Muscle of back (tissue), 11 donors: ENCODE data around the gene IL4I1. TPM values are rescaled to one million over a fixed set of nuclear protein-coding genes. Genes with fewer than 3 reads are reported as not detected.

Source experiments
- DNase-seq, 3 donors: peaks; one replicate each; pipeline versions ENCODE4 v3.0.0 to v3.0.0-alpha.2; 2013
- polyA plus RNA-seq, 10 donors: library from polyadenylated mRNA; unstranded; fragments of 120-200 nt; gene quantifications; one replicate each; pipeline ENCODE4 v1.2.1, GENCODE V29; 2013; ENCODE audit not compliant: insufficient read length in 10 of 10

The IL4I1 gene
- polyA plus RNA-seq, 10 donors, result 0.46 to 1.2 (median 0.81) TPM

DNA sequence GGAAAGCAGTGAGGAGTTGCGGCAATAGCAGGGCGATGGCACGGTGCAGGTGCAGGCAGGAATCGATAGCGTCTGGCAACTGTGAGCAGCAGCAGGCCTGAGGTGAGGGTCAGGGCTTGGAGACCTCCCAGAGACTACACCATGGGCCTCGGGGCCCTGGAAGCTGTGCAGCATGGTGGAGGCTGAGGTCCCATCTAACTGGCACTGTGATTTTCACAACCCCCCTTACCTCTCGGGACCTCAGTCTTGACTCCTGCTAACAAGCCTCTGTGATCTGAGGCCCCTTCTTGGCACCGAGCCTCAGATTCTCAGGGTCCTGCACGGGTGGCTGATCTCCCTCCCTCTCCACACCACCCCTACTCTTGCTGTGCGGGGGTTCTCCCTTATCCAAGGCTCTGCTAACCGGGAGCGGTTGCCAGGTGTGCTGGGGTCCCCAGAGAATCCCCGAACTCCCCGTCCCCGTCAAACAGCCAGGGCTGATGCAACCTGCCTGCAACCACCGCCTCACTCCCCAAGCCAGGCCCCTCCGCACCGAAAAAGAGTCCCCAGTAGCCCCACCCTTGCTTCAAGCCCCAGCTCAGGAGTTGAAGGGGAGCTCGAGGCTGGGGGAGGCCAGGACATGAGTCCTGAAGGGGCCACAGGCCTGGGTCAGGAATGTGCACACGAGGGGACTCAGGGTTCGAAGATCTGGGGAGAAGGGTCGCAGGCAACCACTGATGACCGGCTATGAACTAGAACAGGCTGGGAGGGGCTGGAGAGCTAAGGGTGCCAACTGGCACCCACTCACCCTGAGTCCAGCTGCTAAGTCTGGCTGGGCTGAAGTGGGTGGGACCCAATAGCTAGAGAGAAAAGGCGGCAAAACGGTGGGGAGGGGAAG, 27.6 kb upstream of the IL4I1 start:
- DNase-seq, result peak in 2 of 3 donors; percentile 13 to 54

DNA sequence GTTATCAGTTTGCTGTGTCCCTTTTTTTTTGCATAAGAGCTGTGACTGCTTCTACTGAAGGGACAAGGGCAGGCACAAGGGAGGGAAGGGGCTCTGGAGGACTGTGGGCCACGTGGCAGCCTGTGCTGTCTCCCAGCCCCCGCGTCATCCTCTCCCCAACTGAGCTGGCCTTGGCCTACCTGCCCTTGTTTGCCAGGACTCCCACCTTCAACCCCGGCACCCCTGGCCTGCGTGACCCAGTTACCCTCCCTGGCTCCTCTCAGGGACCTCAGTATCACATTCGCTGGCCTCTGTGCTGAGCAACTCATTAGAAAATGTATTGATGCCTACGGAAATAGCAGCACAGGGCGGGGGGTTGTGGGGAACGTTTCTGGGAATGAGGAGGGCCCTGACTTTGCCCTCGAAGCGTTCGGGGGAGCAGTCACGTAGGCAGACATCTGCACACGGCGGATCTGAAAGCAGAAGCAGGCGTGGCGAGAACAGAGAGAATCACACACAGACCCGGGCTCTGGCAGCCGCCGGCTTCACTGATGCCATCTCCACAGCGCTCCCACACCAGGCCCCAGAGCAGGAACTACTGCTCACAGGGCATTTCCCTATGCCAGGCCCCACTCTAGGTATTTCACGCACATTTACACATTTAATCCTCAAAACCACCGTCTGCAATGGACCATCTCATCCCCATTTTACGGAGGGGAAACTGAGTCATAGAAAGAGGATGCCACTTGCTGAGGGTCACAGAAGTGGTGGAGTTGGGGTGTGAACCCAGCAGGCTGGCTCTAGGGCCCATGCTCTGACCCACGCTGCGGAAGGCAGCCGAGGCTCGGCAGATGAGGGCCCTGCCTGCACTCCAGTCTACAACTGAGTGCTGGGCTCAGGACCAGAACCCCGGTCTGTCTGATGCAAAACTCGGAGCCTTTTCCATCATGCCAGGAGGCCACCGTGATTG, 26.6 kb upstream of the IL4I1 start:
- no peak for DNase-seq

DNA sequence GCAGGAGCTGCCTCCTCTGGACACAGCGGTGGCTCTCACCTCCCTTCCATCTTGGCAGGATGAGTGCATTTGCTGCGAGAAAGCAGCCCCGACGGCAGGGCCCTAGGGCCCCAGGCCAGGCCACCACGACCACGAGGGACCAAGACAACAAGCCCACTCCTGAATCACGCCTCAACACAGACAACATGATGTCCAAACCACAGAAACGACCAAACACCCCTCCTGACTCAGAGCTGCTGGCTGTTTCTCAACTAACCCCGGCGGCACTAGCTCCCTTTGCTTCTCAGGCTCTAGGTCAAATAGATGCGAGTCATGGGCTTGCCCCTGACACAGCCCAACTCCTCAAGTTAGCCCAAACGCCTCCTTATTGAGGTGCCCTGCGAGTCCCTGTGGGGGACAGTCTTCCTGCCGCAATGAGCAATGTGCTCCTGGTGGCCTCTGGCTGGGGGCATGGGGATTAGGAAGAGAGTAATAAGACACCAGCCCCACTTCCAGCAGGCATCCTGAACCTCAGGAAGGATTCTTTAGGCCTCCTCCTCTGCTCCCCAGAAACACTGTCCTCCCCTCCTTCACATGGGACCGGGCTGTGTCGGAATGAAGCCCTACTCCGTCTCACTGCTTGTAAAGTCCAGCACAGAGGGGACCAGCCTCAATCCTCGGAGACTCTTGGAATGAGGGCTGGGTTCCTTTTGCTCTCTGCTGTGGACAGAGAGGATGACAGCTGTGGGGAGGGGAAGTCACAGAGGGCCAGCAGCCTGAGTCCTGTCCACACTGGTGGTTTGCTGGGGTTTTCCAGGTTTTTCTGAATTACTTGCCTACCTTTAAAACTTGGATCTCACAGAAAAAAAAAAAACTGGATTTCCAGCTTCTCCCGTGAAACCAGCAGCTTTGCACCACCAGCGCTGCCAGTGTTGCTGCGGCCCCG, 25.4 kb upstream of the IL4I1 start:
- DNase-seq, result peak in 1 of 3 donors; percentile 10

DNA sequence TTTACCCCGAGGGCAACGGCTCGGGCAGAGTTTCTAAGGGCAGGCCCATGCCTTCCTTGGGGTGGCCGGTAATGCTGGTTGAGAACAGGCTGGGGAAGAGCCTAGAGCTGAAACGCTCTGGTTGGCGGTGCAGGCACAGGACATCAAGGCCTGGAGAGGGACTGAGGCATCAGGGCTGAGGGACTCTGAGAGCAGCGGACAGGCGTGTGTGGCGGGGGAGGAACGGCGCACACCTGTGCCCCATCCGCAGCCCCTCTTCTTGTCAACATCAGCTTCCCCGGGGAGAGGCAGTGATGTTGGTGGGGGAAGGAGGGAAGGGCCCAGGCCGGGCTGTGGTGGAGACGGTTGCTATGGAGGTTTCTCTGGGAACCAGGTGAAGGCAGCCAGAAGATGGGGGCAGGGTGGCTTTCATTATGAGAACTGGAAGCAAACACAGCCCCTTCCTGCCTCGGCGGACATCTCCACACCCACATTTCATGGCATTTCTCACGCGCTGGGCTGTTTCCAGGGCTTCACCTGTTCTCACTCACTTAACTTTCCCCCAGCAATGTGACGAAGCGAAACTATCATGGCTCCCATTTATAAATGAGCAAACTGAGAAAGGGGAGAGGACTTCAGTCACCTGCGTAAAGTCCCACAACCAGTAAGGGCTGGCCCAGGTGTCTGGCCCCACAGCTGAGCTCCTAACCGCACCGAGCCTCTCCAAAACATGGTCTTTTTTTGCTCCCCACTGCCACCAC, 24.1 kb upstream of the IL4I1 start:
- DNase-seq, result no peak

DNA sequence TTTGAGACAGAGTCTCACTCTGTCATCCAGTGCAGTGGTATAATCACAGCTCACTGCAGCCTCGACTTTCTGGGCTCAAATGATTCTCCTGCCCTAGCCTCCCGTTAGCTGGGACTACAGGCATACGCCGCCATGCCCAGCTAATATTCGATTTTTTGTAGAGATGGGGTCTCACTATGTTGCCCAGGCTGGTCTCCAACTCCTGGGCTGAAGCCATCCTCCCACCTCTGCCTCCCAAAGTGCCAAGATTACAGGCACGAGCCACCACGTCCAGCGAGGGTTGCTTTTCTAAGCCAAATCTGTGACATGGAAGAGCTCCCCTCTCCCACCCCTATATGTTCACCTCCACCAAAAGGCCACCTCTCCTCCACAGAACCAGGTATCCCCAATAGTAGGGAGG, 21.4 kb upstream of the IL4I1 start:
- no peak for DNase-seq

DNA sequence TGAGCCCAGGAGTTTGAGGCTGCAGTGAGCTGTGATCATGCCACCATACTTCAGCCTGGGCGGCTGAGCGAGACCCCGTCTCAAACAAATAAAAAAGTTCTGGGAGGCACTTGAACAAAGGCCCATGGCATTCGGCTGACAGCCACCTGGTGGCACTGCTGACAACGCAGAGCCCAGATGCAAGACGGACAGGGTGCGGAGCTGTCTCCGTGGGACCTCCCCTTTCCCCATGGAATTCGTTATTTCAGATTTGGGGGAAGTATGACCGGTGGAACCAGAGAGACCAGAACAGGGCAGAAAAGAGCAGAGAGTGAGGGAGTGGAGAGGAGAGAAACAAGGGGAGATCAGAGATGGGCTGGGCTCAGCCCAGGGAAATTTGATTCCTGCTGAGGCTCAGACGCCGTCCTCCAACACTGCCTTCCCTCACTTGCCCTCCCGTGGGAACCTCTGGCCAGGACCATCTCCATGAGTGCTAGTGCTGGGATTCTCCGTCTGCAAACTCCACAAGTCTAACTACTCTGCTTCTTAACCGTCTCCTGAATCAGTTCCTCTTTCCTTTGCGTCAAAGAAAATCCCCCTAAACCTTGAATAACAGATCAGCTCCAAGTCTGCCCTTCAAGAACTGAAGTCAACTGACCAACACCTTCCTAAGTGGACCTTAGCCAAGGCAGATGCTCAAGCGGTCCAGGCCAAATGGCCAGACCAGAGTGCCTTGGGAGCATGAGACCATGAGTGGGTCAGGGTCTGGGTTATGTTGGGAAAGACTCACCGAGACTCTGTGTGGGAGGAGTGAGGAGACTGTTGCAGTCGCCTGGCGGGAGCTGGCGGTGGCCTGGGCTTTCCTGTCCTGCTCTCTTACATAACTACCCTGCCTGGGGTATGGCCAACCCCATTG, 20.4 kb upstream of the IL4I1 start:
- no peak for DNase-seq

DNA sequence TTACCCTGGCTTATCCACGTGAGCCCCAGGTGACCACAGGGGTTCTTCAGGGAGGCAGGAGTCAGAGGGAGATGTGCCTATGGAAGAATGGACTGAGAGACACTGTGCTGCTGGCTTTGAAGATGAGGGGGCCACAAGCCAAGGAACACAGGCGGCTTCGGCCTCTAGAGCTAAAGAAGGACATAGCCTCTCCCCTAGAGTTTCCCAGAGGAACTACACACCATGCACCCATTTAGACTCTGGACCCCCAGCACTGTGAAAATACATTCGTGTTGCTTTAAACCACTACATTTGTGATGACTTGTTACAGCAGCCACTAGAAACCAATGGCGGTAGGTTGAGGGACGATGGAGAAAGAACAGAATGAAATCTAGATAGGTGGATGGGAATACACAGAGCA, 18.6 kb upstream of the IL4I1 start:
- no peak for DNase-seq

DNA sequence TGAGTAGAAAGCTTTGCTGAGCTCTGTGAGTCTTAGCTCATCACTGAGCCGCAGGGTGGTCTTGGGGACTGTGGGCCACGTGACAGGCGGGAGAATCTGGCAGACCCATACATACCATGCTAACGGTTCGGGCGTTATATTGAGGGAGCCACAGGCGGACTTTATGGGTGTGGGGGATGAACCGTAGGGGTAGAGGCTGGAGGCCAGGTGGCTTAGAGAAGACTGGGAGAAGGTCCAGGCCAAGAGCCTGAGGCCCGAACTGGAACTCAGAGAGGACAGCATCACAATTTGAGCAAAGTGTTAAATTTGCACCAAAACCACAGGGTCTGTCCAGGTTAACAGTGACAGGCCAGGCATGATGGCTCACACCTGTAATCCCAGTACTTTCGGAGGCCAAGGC, 17.0 kb upstream of the IL4I1 start:
- no peak for DNase-seq

DNA sequence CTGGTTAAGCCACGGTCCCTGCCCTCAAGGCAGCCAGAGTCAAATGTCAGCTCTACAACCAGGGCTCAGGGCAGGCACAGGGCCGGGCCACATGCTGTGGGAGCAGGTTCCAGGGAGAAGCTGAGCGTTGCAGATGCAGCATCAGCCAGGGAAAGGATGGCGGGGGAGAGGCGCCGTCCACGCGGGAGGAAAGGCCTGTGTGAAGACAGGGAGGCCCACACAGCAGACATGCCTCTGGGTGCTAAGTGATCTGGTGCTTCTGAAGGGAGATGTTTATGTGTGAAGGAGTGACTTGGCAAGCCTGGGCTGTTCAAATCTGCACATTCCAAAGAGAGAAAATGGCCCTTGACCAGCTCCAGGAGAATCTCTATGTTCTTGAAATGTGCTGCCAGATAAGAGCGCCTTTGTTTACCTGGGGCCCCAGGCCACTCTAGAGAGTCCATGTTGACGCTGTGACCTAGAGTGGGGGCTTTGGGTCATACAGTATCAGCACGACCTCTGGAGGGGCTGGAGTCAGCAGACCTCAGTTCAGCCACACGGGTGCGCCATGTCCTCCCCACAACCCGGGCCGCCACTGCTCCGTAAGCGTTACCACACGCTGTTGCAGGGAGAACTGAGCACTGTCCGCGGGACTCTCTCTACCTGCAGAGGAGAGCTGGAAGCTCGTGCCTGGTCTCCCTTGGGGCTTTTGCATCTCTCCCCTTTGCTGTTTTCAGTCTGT, 16.4 kb upstream of the IL4I1 start:
- DNase-seq, result no peak

DNA sequence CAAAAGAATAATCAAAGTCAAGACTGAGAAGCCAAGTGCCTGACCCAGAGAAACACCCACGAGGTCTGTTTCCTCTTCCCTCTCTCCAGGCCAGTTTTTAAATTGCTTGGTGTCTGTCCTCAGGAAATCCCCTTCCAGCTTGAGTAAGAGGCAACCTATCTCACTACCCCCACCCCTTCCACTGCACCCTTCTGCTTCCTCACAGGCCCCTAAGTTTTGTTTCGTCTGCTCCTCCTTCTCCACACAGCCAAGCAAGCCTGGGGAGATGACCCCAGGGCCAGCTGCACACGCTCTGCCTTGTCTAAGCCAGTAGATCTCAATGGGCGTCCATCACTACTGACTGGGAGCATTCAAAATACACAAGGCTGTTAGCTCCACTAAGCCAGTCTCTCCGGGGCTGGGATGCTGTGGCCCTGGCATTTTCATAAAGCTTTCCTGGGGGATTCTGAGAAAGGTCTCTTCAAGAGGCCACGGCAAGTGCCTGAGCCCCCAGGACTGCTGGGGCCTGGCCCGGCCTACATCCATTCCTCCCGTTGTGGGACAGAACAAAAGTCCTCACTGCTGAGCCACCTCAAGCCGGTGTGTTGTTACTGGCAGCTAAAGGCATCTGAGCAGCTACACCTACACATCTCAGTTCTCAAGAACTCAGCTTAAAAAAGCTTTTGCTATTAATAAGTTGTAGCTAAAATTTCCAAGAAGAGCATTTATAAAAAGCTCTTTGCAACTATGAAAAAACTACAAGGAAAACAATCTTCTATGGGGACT, 14.9 kb upstream of the IL4I1 start:
- DNase-seq, result peak in 1 of 3 donors; percentile 50

DNA sequence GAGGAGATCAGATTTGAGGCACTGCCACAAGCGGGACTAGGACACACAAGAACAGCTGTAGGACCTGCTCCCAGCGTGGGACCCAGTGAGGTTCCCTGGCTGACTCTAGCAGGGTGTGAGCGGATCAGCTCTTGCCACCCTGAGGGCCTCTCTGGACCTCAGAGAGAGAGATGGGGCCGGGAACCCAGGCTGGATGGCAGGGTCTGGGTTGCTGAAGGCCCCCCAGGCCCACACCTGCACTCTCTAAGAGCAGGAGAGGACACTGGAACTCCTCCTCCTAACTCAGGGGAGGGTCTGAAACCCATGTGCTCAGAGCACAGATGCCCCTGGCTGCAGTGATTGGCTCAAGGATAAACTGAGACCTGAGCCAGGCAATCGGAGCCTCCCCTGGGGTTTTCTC, 13.5 kb upstream of the IL4I1 start:
- no peak for DNase-seq

DNA sequence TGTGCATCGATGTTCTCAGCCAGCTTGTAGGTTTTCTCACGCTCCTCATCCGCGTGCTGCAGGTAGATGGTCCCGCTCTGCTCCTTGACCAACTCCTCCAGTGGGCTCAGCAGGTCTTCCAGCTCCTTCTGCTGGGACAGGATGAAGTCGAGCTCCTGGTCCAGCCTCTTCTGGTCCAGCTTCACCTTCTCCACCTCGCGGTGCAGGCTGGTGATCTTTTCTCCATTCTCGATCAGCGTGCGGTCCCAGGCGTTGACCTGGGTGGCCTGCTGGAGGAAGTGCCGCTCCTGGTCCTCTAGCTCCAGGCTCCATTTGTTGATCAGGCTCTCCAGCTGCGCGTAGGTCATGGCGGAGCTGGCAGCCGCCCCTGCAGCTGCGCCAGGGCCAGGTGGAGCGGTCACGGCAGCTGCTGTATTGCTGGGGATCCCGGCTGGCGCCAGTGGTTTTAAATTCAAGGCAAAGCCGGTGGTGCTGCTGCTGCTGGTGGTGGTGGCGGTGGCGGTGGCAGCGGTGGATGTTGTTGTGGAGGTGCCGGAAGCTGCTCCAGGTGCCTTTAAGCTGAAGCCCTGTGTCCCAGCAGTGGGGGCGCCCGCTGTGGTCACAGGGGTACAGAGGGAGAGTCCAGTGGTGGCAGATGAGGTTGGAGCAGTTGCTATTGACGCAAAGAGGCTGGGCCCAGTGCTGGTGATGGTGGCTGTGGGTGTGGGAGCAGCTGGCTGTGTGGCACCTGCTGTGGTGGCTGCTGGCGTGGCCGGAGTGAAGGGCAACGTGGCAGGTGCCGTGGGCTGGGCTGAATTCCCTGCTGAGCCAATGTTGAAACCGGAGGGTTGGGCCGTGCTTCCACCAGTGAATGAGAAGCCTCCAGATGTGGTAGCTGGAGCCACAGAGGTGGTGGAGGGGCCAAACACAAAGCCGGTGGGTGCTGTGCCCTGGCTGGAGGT, 12.1 kb upstream of the IL4I1 start:
- no peak for DNase-seq

DNA sequence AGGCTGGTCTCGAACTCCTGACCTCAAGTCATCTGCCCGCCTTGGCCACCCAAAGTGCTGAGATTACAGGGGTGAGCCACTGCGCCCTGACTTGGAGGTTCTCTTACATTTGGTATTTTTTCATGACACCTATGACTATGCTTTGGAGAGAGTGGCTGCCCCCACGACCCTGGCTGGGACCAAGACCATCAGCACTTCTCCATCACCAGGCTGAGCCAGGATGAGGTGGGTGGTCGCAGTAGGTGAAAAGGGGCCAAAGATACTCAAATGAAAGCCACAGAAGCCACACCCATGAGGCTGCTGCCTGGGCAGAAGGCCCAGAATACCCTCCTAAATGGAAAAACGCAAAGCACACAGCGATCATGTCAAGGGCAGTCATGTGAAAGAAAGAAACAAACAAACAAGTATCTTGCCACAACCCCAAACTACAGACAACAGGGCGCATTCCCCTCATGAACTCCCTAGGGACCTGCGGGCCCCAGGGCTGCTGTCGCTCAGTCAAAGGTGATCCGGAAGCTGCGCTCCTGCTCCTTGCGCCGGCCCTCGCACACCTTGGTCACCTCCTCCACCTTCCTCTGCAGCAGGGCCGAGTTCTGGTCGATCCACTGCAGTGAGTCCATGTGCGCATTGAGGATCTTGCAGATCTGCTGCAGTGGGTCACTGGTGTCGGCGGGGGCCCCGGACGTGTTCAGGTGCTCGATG, 11.2 kb upstream of the IL4I1 start:
- DNase-seq, result no peak

DNA sequence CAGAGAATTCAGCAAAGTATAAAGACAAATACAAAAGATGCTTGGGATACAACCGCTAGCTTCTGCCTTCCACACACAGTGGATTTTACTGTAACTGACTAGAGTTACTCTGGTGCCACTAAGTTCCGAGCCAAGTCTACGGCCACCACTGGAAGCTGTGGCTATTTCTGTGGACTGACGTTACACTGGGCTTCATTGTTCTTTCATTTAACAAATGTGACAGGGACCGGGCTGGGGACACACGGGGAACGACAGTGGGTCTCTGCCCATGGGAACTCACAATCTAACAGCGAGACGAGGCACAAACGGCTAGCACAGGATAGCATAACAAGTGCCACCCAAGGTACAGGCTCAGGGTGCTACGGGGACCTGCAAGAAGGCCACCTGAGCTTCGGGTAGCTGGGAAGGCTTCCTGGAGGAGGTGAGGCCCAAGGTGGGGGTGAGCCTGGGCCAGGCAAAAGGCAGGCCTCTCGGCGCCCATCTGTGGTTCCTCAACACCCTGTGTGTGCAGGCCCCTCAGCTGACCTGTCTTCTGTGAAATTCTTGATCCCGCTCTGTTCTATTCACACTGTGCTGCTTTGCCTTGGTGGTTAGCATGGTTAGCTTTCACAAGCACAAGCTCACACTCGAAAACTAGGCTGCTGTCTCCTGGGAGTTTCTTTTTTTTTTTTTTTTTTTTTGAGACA, 10.3 kb upstream of the IL4I1 start:
- DNase-seq, result no peak

DNA sequence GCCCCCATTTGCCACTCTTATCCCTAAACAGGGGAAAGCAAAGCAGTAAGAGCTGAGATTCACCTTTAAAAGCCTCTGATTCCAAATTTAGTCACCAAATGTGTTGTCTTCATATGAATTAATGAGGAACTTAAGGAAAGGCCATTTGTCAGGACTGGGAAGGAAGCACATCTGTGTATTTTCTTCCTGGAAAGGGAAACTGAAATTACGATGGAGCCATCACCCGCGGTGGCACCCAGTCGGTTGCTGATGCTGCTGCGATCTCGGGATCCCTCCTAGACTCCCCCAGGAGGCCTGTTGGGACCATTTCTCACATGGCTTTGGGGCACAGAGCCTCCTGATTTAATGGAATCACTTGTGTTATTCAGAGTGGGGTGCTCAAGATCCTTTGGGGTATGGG, 7.4 kb upstream of the IL4I1 start:
- DNase-seq, result no peak
